Psoas muscle (tissue), 8 donors: ENCODE results near the gene NR5A1. TPM values are rescaled to one million over a fixed set of nuclear protein-coding genes. Genes with fewer than 3 reads are reported as not detected.
A peak's percentile ranks its signal among the peaks of the same experiment; 100 is the strongest.

Source experiments
- ATAC-seq, 4 donors: fragments of 200-7000 bp; cut with Tn5 transposase; one replicate each; pipeline ENCODE4 v1.9.1; 2020; ENCODE audit warnings: moderate library complexity in 3 of 4, mild to moderate bottlenecking in 2 of 4
- DNase-seq, 2 donors: peaks; one replicate each; pipeline ENCODE4 v3.0.0-alpha.2; 2020
- H3K27ac ChIP-seq: fragments of 200-600 bp; one replicate; pipeline ENCODE4 v1.8.0; 2022
- H3K27me3 ChIP-seq, 3 donors: fragments of 200-600 bp in 1 of 3; one replicate each; pipeline versions ENCODE4 v1.6.1 to v1.8.0; 2013 to 2022; ENCODE audit warnings: low read length in 2 of 3, mild to moderate bottlenecking in 2 of 3, moderate library complexity in 1 of 3; ENCODE audit not compliant: insufficient read depth in 3 of 3
- H3K36me3 ChIP-seq, 2 donors: fragments of 200-600 bp in 1 of 2; one replicate each; pipeline versions ENCODE4 v1.6.1 to v1.8.0; 2013 to 2022; ENCODE audit warnings: low read depth in 1 of 2, mild to moderate bottlenecking in 1 of 2, moderate library complexity in 1 of 2; ENCODE audit not compliant: insufficient read depth in 1 of 2
- H3K4me1 ChIP-seq: fragments of 200-600 bp; one replicate; pipeline ENCODE4 v1.8.0; 2022
- H3K4me3 ChIP-seq: fragments of 200-600 bp; one replicate; pipeline ENCODE4 v1.8.0; 2022; ENCODE audit warnings: mild to moderate bottlenecking
- H3K9me3 ChIP-seq: fragments of 200-600 bp; one replicate; pipeline ENCODE4 v1.8.0; 2022
- WGBS, 3 donors: extraction: QIAGEN DNeasy Blood & Tissue Kit; methylation state at CpG; one replicate each; pipeline versions ENCODE4 v1.1.6 to v1.1.7; 2013; 5-methylcytosine and 5-hydroxymethylcytosine counted together
- intact Hi-C, 2 donors: fragments of 100-400 bp; cut with DNase I; formaldehyde crosslinking; loops; one replicate each; pipeline versions ENCODE4 v1.11.0 to v1.14.2; 2022
- long read RNA-seq, 2 donors: library from polyadenylated mRNA; unstranded; transcript quantifications; one replicate each; pipeline ENCODE4 v2.0.0, GENCODE V29; 2021
- polyA plus RNA-seq, 3 donors: library from polyadenylated mRNA; stranded (reverse); fragments of 200-250 nt; gene quantifications; one replicate each; pipeline ENCODE4 v1.2.3, GENCODE V29; 2013
- total RNA-seq, 4 donors: library from RNA; stranded (reverse); fragmentation: NEBNext Ultra II Directional in 2 of 4; extraction: Animal tissue kit (Norgen Biotek cat#: 25700) in 2 of 4; gene quantifications; one replicate each; pipeline versions ENCODE4 v1.2.1 to v1.2.4, GENCODE V29; 2021 to 2023
- TF ChIP-seq, protein P1 (sequence below): fragments of 200-600 bp; IDR thresholded peaks from one replicate; pipeline ENCODE4 v1.8.0; 2022; ENCODE audit warnings: antibody characterized with exemption
- donor health status: healthy with polysubstance abuse.
- donor health status: DM: no; HTN: no; CAD: no; lungs with moderate emphysema.
- donor health status: Bipolar disorder and iron deficiency.
- donor health status: healthy.
- donor health status: DM: yes; HTN: yes; CAD: no.
- donor health status: DM: no; HTN: no; CAD: no.
- donor health status: DM: no; HTN: no; CAD: no.
- donor health status: DM: yes; HTN: yes; CAD: no.

The NR5A1 gene
- under 1 TPM in 2 of 4 donors, not detected in 2; 0.65 to 0.75 TPM for total RNA-seq
- under 1 TPM in 2 of 3 donors, not detected in 1; 0.01 to 0.04 TPM for polyA plus RNA-seq
- long read RNA-seq, donor 1, result 0 reads
- long read RNA-seq, donor 2, result 0 reads

DNA sequence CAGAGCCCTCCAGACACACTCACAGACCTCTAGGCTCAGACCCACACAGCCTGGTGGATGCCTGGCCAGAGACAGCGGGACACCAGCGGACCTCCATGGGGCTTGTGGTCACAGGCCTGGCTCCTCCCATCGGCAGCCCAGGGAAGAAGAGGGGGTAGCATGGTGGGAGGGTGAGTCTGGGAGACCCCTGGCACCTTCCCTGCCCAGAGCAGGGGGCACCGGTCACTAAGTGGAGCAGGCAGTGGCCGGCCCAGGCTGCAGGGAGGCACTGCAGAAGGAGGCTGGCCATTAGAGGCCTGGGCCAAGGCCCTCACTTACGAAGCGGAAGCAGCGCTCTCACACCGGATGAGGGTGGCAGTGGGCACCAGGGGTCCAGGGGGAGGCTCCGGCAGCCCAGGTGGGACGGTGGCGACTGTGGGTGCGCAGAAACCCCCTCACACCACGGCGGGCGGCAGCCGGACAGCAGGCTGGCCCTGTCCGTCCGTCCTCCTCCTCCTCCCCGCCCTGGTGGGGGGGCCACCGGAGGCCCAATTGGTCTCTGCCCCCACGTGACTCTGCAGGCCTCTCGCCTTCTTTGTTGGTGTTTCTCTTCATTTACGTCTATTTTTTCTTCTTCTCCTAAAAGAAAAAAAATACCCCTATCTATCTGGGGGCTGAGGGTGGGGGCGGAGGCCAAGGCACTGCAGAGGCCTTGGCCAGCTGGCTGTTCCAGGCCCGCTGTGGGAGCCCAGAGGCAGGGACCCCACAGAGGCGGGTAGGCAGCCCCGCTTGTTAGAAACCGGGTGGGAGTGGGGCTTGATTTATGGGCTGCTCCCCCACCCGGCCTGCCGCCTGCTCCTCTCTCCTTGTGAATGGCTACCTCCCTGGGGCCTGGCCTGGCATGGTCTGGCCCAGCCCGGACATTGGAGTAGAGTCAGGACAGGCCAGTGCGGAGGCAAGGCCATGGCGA is at the start of gene NR5A1:
Gene NR5A1 (minus strand): TSS at position 469 of the 949 bp plus-strand sequence. CDS start 4,004 bp downstream, outside the sequence.
- no peak for ATAC-seq
- TF ChIP-seq, protein P1, sequence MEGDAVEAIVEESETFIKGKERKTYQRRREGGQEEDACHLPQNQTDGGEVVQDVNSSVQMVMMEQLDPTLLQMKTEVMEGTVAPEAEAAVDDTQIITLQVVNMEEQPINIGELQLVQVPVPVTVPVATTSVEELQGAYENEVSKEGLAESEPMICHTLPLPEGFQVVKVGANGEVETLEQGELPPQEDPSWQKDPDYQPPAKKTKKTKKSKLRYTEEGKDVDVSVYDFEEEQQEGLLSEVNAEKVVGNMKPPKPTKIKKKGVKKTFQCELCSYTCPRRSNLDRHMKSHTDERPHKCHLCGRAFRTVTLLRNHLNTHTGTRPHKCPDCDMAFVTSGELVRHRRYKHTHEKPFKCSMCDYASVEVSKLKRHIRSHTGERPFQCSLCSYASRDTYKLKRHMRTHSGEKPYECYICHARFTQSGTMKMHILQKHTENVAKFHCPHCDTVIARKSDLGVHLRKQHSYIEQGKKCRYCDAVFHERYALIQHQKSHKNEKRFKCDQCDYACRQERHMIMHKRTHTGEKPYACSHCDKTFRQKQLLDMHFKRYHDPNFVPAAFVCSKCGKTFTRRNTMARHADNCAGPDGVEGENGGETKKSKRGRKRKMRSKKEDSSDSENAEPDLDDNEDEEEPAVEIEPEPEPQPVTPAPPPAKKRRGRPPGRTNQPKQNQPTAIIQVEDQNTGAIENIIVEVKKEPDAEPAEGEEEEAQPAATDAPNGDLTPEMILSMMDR, result no peak
- Histone ChIP-seq H3K36me3 (no peaks in the 10 kb centered on the region), H3K27me3 (peaks cover 0 to 52% (median 27%) of the 10 kb centered on the region in 3 donors), H3K9me3 (no peaks in the 10 kb centered on the region), H3K4me1 (no peaks in the 10 kb centered on the region), H3K4me3 (no peak within 1 kb of the TSS), H3K27ac (no peak within 1 kb of the TSS)
- 91 to 93% (median 91%) methylated on average over 26 to 34 of the region's 34 CpGs for WGBS, 3 donors
- no peak for DNase-seq
- intact Hi-C loops, result no loop called here

DNA sequence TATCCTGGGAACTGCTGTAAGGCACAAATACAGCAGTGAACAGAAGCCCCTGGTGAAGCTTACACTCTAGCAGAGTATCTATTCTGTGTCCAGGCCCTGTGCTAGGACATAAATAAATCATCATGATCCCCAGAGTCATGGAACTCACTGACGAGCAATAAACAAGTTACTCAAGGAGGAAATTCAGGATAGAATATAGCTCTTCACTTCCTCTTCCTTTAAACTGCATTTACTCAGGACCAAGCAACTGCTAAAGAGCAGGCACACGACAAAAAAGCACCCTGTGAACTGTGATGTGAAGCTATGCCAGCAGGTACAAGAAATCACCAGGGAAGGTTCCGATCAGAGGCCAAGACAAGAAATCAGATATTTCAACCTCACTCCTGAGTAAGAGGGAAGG is 47.8 kb upstream of the NR5A1 start:
- no peaks in the 10 kb centered on the region for H3K9me3 ChIP-seq
- DNase-seq (no peak), ATAC-seq (no peak)
- H3K27ac ChIP-seq, result no peak overlapping the region
- H3K4me1 ChIP-seq, result peaks cover 5% of the 10 kb centered on the region
- WGBS, 3 donors, result 52 to 66% (median 66%) methylated on average over 3 of the region's 3 CpGs
- intact Hi-C loops, result no loop called here
- H3K27me3 ChIP-seq, result no peaks in the 10 kb centered on the region
- H3K4me3 ChIP-seq, result no peak overlapping the region
- TF ChIP-seq, protein P1, result no peak
- no peaks in the 10 kb centered on the region for H3K36me3 ChIP-seq

GRCh38 chr9:124553738-124554137 is 46.5 kb upstream of the NR5A1 start:
- intact Hi-C loops, result no loop called here
- Histone ChIP-seq H3K27me3 (no peaks in the 10 kb centered on the region), H3K27ac (no peak overlapping the region), H3K9me3 (no peaks in the 10 kb centered on the region), H3K36me3 (no peaks in the 10 kb centered on the region), H3K4me1 (peaks cover 5% of the 10 kb centered on the region), H3K4me3 (no peak overlapping the region)
- WGBS, 3 donors, result 41 to 68% (median 47%) methylated on average over 3 of the region's 3 CpGs
- TF ChIP-seq, protein P1, result no peak
- ATAC-seq (peak in 2 of 4 donors; percentile 44 to 47), DNase-seq (no peak)

GRCh38 chr9:124552273-124552605 is 45.0 kb upstream of the NR5A1 start:
- 85 to 97% (median 87%) methylated on average over 2 of the region's 2 CpGs for WGBS, 3 donors
- Histone ChIP-seq H3K27me3 (no peaks in the 10 kb centered on the region), H3K9me3 (no peaks in the 10 kb centered on the region), H3K4me1 (peaks cover 5% of the 10 kb centered on the region), H3K27ac (no peak overlapping the region), H3K36me3 (no peaks in the 10 kb centered on the region), H3K4me3 (no peak overlapping the region)
- no peak for DNase-seq
- TF ChIP-seq, protein P1, result no peak
- intact Hi-C loops, result no loop called here
- no peak for ATAC-seq
